GM06990 (cell line): ENCODE data around the gene OPHN1.

Experiments
- DNase-seq: peaks from one replicate; pipeline ENCODE4 v3.0.0-alpha.2; 2011; ENCODE audit not compliant: insufficient read length; ENCODE audit errors: extremely low read depth
- H3K27me3 ChIP-seq: replicated peaks from 2 replicates; pipeline ENCODE4 v1.6.0; 2011; ENCODE audit warnings: low read length; ENCODE audit not compliant: control insufficient read depth, insufficient read depth
- H3K36me3 ChIP-seq: 2 replicates; pipeline ENCODE4 v1.5.1; 2011; ENCODE audit warnings: low read length; ENCODE audit not compliant: control insufficient read depth, insufficient read depth
- H3K4me3 ChIP-seq: replicated peaks from 2 replicates; pipeline ENCODE4 v1.5.1; 2011; ENCODE audit warnings: low read depth, mild to moderate bottlenecking, control low read depth, low read length
- CTCF ChIP-seq: IDR thresholded peaks from 2 replicates; pipeline ENCODE4 v1.5.1; 2011; ENCODE audit warnings: low read length, control low read depth, mild to moderate bottlenecking, inconsistent platforms; ENCODE audit not compliant: insufficient read depth, poor library complexity, severe bottlenecking

Gene OPHN1

GRCh38 chrX:68376373-68376772 lies 56.9 kb downstream of the OPHN1 start:
- no peak for DNase-seq
- Histone ChIP-seq H3K36me3 (no peaks in the 10 kb centered on the region), H3K4me3 (no peak overlapping the region), H3K27me3 (no peaks in the 10 kb centered on the region)
- no peak for TF ChIP-seq CTCF

GRCh38 chrX:68375803-68376202 lies 57.5 kb downstream of the OPHN1 start:
- Histone ChIP-seq H3K27me3 (no peaks in the 10 kb centered on the region), H3K36me3 (no peaks in the 10 kb centered on the region), H3K4me3 (no peak overlapping the region)
- no peak for TF ChIP-seq CTCF
- no peak for DNase-seq

- DNase-seq, result no peak
- no peak for TF ChIP-seq CTCF
- H3K36me3 ChIP-seq, result no peaks in the 10 kb centered on the region
- no peak overlapping the region for H3K4me3 ChIP-seq
- H3K27me3 ChIP-seq, result no peaks in the 10 kb centered on the region
Observed at GRCh38 chrX:68372665-68373064, 60.6 kb downstream of the OPHN1 start.

GRCh38 chrX:68369559-68369958 lies 63.7 kb downstream of the OPHN1 start:
- H3K27me3 ChIP-seq, result no peaks in the 10 kb centered on the region
- no peak for TF ChIP-seq CTCF

GRCh38 chrX:68365341-68365740 lies 68.0 kb downstream of the OPHN1 start:
- Histone ChIP-seq H3K27me3 (no peaks in the 10 kb centered on the region), H3K36me3 (no peaks in the 10 kb centered on the region), H3K4me3 (no peak overlapping the region)
- DNase-seq, result no peak
- no peak for TF ChIP-seq CTCF

More at GRCh38 chrX:68369559-68369958, 63.7 kb downstream of the OPHN1 start:
- Histone ChIP-seq H3K4me3 (no peak overlapping the region), H3K36me3 (no peaks in the 10 kb centered on the region)
- no peak for DNase-seq

- H3K4me3 ChIP-seq, result no peak overlapping the region
- no peak for TF ChIP-seq CTCF
- no peak for DNase-seq
Observed at GRCh38 chrX:68363984-68364383, 69.3 kb downstream of the OPHN1 start.

More at GRCh38 chrX:68363984-68364383, 69.3 kb downstream of the OPHN1 start:
- no peaks in the 10 kb centered on the region for H3K27me3 ChIP-seq
- no peaks in the 10 kb centered on the region for H3K36me3 ChIP-seq
